HG02885 (cell line): Measurements from ENCODE around the gene MEGF6.

Experiments
- ATAC-seq: cut with Tn5 transposase; IDR thresholded peaks from one replicate; pipeline ENCODE4 v1.9.1; 2021; ENCODE audit warnings: mild to moderate bottlenecking; ENCODE audit not compliant: unreplicated experiment, poor library complexity

The MEGF6 gene

GRCh38 chr1:3477241-3477995, 133.9 kb downstream of the MEGF6 start:
- no peak for ATAC-seq

GRCh38 chr1:3476666-3477065, 134.6 kb downstream of the MEGF6 start:
- ATAC-seq = no peak

- ATAC-seq = no peak
Measured at GRCh38 chr1:3475839-3476573, 135.3 kb downstream of the MEGF6 start.

- ATAC-seq = no peak
Measured at GRCh38 chr1:3474421-3474820, 136.9 kb downstream of the MEGF6 start.

- ATAC-seq = no peak
Measured at GRCh38 chr1:3474016-3474415, 137.3 kb downstream of the MEGF6 start.

GRCh38 chr1:3473381-3473844, 137.9 kb downstream of the MEGF6 start:
- no peak for ATAC-seq

GRCh38 chr1:3472906-3473305, 138.4 kb downstream of the MEGF6 start:
- ATAC-seq = no peak

GRCh38 chr1:3472088-3472850, 139.0 kb downstream of the MEGF6 start:
- no peak for ATAC-seq

- no peak for ATAC-seq
Measured at GRCh38 chr1:3471356-3472087, 139.8 kb downstream of the MEGF6 start.

GRCh38 chr1:3470650-3471355, 140.5 kb downstream of the MEGF6 start:
- no peak for ATAC-seq

- no peak for ATAC-seq
Measured at GRCh38 chr1:3469849-3470649, 141.3 kb downstream of the MEGF6 start.

- ATAC-seq = no peak
Measured at GRCh38 chr1:3469104-3469848, 142.0 kb downstream of the MEGF6 start.

- ATAC-seq = no peak
Measured at GRCh38 chr1:3468236-3469103, 142.8 kb downstream of the MEGF6 start.

- no peak for ATAC-seq
Measured at GRCh38 chr1:3467096-3468036, 143.9 kb downstream of the MEGF6 start.

GRCh38 chr1:3466366-3467075, 144.8 kb downstream of the MEGF6 start:
- ATAC-seq = no peak

- no peak for ATAC-seq
Measured at GRCh38 chr1:3465935-3466321, 145.4 kb downstream of the MEGF6 start.
